ENCODE measurements around the gene MAPK7. TPM values are rescaled to one million over a fixed set of nuclear protein-coding genes. Genes with fewer than 3 reads are reported as not detected.

The MAPK7 gene
- total RNA-seq, 1 donor from 2014 or later, result 146 TPM

DNA sequence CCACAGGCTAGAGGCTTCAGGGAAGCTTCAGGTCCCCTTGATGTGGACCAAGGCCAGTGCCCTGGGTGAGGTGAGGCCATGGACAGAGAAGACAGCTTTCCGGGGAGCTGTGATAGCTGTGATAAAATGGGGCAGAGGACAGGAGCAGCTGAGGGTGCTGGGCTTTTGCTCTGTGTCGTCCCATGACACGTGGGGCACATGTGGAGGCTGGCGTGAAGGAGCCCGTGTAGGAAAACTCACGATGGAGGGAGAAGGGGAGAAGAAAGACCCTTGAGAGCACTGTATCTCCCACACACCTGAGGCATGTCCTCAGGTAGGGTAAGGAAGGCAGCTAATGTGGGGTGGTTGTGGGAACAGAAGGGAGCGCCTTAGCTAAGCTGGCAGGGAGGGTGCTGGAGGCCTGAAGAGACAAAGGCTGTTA, 37.1 kb upstream of the MAPK7 start:
- H3K9me3 ChIP-seq, result no peaks in the 10 kb centered on the region
- H3K36me3 ChIP-seq, result no peaks in the 10 kb centered on the region
- H3K27me3 ChIP-seq, result no peaks in the 10 kb centered on the region
- TF ChIP-seq, protein P1, sequence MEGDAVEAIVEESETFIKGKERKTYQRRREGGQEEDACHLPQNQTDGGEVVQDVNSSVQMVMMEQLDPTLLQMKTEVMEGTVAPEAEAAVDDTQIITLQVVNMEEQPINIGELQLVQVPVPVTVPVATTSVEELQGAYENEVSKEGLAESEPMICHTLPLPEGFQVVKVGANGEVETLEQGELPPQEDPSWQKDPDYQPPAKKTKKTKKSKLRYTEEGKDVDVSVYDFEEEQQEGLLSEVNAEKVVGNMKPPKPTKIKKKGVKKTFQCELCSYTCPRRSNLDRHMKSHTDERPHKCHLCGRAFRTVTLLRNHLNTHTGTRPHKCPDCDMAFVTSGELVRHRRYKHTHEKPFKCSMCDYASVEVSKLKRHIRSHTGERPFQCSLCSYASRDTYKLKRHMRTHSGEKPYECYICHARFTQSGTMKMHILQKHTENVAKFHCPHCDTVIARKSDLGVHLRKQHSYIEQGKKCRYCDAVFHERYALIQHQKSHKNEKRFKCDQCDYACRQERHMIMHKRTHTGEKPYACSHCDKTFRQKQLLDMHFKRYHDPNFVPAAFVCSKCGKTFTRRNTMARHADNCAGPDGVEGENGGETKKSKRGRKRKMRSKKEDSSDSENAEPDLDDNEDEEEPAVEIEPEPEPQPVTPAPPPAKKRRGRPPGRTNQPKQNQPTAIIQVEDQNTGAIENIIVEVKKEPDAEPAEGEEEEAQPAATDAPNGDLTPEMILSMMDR (IDR thresholded peaks at IDR 0.05), result no peak
- intact Hi-C loops (cut with DNase I), result no loop called here
- peak; percentile 2 to 62 for DNase-seq (ENCODE audit: low spot score in 2 of 2)
- no peak overlapping the region for H3K27ac ChIP-seq
- peaks cover 7 to 12% of the 10 kb centered on the region in 2 donors for H3K4me1 ChIP-seq
- H3K4me3 ChIP-seq, result no peak overlapping the region

DNA sequence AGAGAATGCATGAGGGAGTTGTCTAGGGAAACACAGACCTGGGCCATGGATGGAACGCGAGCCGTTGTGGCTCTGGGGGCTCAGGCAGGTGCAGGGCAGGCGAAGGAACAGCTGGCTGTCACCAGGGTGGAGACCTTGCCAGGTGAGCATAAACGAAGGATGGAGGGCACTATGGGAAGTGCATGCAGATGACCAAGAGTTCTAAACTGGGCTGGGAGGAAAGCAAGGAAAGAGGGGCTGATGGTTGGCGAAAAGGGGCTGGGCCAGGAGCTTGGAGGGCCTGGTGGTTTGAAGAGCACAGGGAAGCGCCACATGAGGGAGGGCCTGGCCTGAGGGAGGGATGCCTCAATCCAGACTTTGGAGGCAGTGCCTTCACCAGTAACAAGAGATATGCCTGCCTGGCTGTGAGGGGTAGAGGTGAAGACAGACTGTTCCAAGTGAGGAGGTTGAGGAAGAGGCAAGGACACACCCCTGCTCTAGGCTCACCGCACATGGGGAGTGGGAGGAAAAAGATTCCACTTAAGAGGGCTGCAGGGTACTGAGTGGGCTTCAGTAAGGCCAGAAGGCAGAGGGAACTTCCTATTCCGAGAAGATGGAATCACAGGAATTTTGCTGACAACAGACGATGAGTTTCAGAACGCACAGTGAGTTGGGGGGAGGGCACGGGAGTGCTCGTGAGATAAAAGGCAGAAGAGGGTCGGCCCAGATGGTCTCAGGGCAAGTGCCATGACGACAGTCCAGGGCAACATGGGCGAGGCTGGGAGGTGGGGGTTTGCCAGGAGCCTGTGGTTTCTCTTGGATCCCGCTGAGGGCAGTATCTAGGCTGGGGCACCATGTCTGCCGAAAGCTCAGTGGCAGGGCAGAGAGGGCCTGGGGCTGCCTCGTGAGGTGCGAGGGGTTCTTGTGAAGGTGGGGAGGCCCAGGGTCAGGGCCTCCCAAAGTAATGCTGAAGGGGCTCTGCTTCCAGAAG, 36.4 kb upstream of the MAPK7 start:
- no peak overlapping the region for H3K27ac ChIP-seq
- no peak for DNase-seq (ENCODE audit: low spot score in 2 of 2)
- intact Hi-C loops (cut with DNase I), result no loop called here
- H3K27me3 ChIP-seq, result no peaks in the 10 kb centered on the region
- no peak overlapping the region for H3K4me3 ChIP-seq
- H3K4me1 ChIP-seq, result peaks cover 11 to 19% of the 10 kb centered on the region in 2 donors
- TF ChIP-seq, protein P1 (IDR thresholded peaks at IDR 0.05), result no peak
- no peaks in the 10 kb centered on the region for H3K9me3 ChIP-seq
- no peaks in the 10 kb centered on the region for H3K36me3 ChIP-seq

DNA sequence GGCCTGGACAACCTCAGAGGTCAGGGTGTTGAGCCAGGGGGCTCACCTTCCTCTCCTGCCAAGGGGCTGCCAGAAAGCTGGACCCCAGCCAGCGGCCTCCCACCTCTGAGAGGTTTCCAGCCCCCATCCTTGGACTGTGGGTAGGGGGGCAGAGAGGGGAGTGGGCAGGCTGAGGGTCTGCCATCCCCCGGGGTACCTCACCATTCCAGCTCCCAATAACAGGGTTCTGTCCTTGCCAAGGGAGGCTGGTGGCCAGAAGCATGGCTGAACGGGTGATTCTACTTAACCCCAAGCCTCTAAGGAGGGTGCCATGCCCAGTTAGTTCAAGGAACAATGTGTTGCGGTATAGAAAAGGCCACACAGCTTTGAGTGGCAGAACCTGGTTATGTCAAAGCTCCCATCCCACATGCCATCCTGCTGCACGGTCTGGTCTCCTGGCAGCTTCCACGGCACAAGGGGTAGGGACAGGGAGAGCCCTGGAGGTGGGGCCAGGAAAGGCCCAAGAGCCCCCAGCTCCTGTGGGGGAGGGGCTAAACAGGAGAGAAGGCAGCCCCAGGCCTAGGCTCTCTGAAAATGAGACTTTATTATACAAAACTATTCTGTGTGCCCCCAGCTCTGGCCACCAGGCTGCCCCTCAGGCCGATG, 35.6 kb upstream of the MAPK7 start:
- no peak overlapping the region for H3K4me3 ChIP-seq
- no peaks in the 10 kb centered on the region for H3K9me3 ChIP-seq
- no peak overlapping the region for H3K27ac ChIP-seq
- H3K36me3 ChIP-seq, result no peaks in the 10 kb centered on the region
- intact Hi-C loops (cut with DNase I), result no loop called here
- H3K27me3 ChIP-seq, result no peaks in the 10 kb centered on the region
- H3K4me1 ChIP-seq, result peaks cover 18 to 23% of the 10 kb centered on the region in 2 donors
- TF ChIP-seq, protein P1 (IDR thresholded peaks at IDR 0.05), result no peak
- DNase-seq (ENCODE audit: low spot score in 2 of 2), result peak in 1 of 2 donors; percentile 4

DNA sequence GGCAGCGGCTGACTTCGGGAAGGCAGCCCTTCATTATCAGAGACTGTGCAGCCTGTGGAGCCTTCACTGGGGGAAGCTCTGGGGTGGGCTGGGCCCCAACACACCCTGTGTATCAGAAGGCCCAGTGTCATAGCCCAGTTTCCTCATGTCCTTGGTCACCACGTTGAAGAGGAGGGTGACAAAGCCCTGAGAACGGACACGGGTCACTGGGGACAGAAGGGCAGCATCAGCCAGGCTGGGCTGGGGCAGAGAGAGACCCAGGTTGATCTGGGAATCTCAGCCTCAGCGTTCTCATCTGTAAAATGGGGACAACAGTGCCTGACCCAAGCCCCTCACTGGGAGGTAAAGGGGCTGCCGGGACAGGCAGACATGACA, 35.1 kb upstream of the MAPK7 start:
- Histone ChIP-seq H3K27me3 (no peaks in the 10 kb centered on the region), H3K27ac (no peak overlapping the region), H3K4me1 (peaks cover 18 to 23% of the 10 kb centered on the region in 2 donors), H3K9me3 (no peaks in the 10 kb centered on the region), H3K4me3 (no peak overlapping the region), H3K36me3 (no peaks in the 10 kb centered on the region)
- TF ChIP-seq, protein P1 (IDR thresholded peaks at IDR 0.05), result no peak
- DNase-seq (ENCODE audit: low spot score in 2 of 2), result no peak
- intact Hi-C loops (cut with DNase I), result no loop called here

DNA sequence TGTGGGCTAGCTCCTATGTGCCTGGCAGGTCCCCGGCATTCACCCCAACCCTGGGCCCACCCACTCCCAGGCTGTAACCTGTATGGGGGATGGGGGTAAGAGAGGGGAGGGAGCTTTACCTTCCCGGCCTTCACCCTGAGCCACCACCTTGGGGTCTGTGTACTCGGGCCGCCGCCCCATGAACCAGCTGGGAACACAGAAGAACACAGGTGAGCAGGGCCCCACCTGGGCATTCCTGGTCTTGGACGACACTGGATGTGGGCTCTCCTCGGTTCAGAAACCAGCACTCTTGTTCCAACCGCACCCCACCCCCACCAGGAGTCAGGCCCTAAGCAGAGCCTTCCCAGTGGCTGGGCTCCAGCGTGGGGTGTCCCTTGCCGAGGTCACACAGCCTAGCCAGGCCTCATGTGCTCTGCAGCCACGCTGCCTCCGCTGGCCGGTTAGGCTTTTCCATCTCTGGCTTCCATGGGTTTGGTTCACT, 34.6 kb upstream of the MAPK7 start:
- DNase-seq (ENCODE audit: low spot score in 2 of 2), result peak in 1 of 2 donors; percentile 5
- H3K4me3 ChIP-seq, result no peak overlapping the region
- intact Hi-C loops (cut with DNase I), result no loop called here
- TF ChIP-seq, protein P1 (IDR thresholded peaks at IDR 0.05), result no peak
- H3K36me3 ChIP-seq, result no peaks in the 10 kb centered on the region
- no peak overlapping the region for H3K27ac ChIP-seq
- peaks cover 18 to 23% of the 10 kb centered on the region in 2 donors for H3K4me1 ChIP-seq
- H3K27me3 ChIP-seq, result no peaks in the 10 kb centered on the region
- H3K9me3 ChIP-seq, result no peaks in the 10 kb centered on the region
